Prostate gland (tissue), 2 donors: ENCODE measurements around the gene STARD5.
"Not testable (repeated sequence)": the region's sequence is repeated elsewhere in the genome, so short reads cannot be mapped to it uniquely, and the experiment has no call there.

Source experiments
- POLR2A ChIP-seq: fragments of 450-650 bp; IDR thresholded peaks from one replicate; pipeline ENCODE4 v1.6.1; 2016; ENCODE audit warnings: antibody characterized with exemption, mild to moderate bottlenecking
- POLR2AphosphoS5 ChIP-seq: sonication (generic); formaldehyde crosslinking; IDR thresholded peaks from one replicate; pipeline ENCODE4 v1.6.1; 2017; ENCODE audit warnings: antibody characterized with exemption
- TF ChIP-seq, protein P1 (sequence below), 4 experiments: fragments of 200-600 bp in 2 of 4; fragments of 450-650 bp in 2 of 4; sonication (generic) in 2 of 4; IDR thresholded peaks; 1 replicate in 3 of 4; 2 replicates in 1 of 4; pipeline ENCODE4 v1.5.1; 2016 to 2019; ENCODE audit warnings: antibody characterized with exemption in 4 of 4, mild to moderate bottlenecking in 2 of 4, moderate library complexity in 2 of 4

DNA sequence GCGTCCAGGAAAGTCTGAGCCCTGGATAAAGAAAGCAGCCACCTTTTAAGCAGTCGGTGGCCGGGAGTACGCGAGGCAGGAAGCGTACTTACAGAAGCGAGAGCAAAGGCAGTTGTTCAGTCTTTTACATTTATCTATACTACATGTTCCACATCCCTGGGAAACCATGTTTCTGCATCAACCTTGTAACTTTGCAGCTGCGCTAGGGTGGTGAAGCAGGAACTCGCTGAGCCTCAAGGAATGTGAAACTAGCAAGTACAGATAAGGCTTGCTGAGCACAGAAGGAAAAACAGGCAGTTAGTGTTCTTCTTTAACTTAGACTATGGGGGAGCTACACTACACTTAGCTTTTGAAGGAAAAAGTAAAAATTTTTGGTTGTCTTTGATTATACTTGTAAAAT, 7.2 kb upstream of the STARD5 start:
- not testable (repeated sequence) for TF ChIP-seq POLR2A, POLR2AphosphoS5
- TF ChIP-seq, protein P1, sequence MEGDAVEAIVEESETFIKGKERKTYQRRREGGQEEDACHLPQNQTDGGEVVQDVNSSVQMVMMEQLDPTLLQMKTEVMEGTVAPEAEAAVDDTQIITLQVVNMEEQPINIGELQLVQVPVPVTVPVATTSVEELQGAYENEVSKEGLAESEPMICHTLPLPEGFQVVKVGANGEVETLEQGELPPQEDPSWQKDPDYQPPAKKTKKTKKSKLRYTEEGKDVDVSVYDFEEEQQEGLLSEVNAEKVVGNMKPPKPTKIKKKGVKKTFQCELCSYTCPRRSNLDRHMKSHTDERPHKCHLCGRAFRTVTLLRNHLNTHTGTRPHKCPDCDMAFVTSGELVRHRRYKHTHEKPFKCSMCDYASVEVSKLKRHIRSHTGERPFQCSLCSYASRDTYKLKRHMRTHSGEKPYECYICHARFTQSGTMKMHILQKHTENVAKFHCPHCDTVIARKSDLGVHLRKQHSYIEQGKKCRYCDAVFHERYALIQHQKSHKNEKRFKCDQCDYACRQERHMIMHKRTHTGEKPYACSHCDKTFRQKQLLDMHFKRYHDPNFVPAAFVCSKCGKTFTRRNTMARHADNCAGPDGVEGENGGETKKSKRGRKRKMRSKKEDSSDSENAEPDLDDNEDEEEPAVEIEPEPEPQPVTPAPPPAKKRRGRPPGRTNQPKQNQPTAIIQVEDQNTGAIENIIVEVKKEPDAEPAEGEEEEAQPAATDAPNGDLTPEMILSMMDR (IDR thresholded peaks at IDR 0.05), result not testable (repeated sequence)
